Stimulated activated CD4-positive, alpha-beta T cell treated with anti-CD3 and anti-CD28 coated beads, TNF-alpha, amount 100 ng/mL, for 48 hours (primary cell): Measurements from ENCODE around the gene FASN.

Experiments used
- DNase-seq, 3 donors: peaks; one replicate each; pipeline ENCODE4 v3.0.0-alpha.2; 2020; ENCODE audit warnings: low read depth in 3 of 3

FASN gene

GRCh38 chr17:82088838-82089722, 9.0 kb downstream of the FASN start:
- DNase-seq, result no peak

- DNase-seq, result no peak
These were observed 9.8 kb downstream of the FASN start for GRCh38 chr17:82087961-82088837.

GRCh38 chr17:82086941-82087906, 10.8 kb downstream of the FASN start:
- DNase-seq, result no peak

GRCh38 chr17:82085931-82086764, 11.9 kb downstream of the FASN start:
- no peak for DNase-seq

- DNase-seq, result no peak
These were observed 12.8 kb downstream of the FASN start for GRCh38 chr17:82085031-82085861.

- DNase-seq, result no peak
These were observed 13.5 kb downstream of the FASN start for GRCh38 chr17:82084373-82085030.

- no peak for DNase-seq
These were observed 14.3 kb downstream of the FASN start for GRCh38 chr17:82083533-82084359.

GRCh38 chr17:82083009-82083408, 15.0 kb downstream of the FASN start:
- DNase-seq, result no peak

GRCh38 chr17:82082456-82082855, 15.6 kb downstream of the FASN start:
- DNase-seq, result no peak

GRCh38 chr17:82081966-82082365, 16.1 kb downstream of the FASN start:
- no peak for DNase-seq

GRCh38 chr17:82081546-82081945, 16.5 kb downstream of the FASN start:
- DNase-seq, result no peak

- no peak for DNase-seq
These were observed 17.1 kb downstream of the FASN start for GRCh38 chr17:82080789-82081464.

GRCh38 chr17:82080048-82080788, 17.8 kb downstream of the FASN start:
- no peak for DNase-seq

- no peak for DNase-seq
These were observed 18.9 kb downstream of the FASN start for GRCh38 chr17:82079001-82079677.

GRCh38 chr17:82078433-82078832, 19.6 kb downstream of the FASN start:
- DNase-seq, result no peak

GRCh38 chr17:82077617-82078358, 20.2 kb downstream of the FASN start:
- DNase-seq, result no peak
